CD8-positive, alpha-beta memory T cell (primary cell): ENCODE data around the gene NTN5. TPM values are rescaled to one million over a fixed set of nuclear protein-coding genes. Genes with fewer than 3 reads are reported as not detected.

Experiments
- CTCF ChIA-PET: fragments of 350-600 bp; sonication (Branson Sonifier 250); formaldehyde crosslinking; loops from one replicate; lab custom pipeline; 2021; ENCODE audit warnings: antibody characterized with exemption; lab: Charles Lee
- POLR2A ChIA-PET: fragments of 350-600 bp; sonication (Branson Sonifier 250); formaldehyde crosslinking; loops from one replicate; lab custom pipeline; 2021; ENCODE audit warnings: antibody characterized with exemption; lab: Charles Lee
- DNase-seq, 5 donors: peaks; one replicate each; pipeline versions ENCODE4 v3.0.0 to v3.0.0-alpha.2; 2020 to 2022; ENCODE audit warnings: mixed read lengths in 1 of 5
- H3K27ac ChIP-seq: one replicate; pipeline ENCODE4 v1.7.0; 2013; ENCODE audit warnings: low read depth, mild to moderate bottlenecking, low read length, moderate library complexity
- H3K27me3 ChIP-seq: 2 replicates; pipeline ENCODE4 v1.7.0; 2013; ENCODE audit warnings: low read length, mild to moderate bottlenecking; ENCODE audit not compliant: insufficient read depth, poor library complexity, severe bottlenecking
- H3K36me3 ChIP-seq: 2 replicates; pipeline ENCODE4 v1.7.0; 2013; ENCODE audit warnings: mild to moderate bottlenecking, low read length, moderate library complexity; ENCODE audit not compliant: insufficient read depth
- H3K4me1 ChIP-seq: 2 replicates; pipeline ENCODE4 v1.7.0; 2013; ENCODE audit warnings: mild to moderate bottlenecking, low read length, moderate library complexity; ENCODE audit not compliant: insufficient read depth
- H3K4me3 ChIP-seq: 2 replicates; pipeline ENCODE4 v1.7.0; 2013; ENCODE audit warnings: mild to moderate bottlenecking, low read length
- H3K9me3 ChIP-seq: 2 replicates; pipeline ENCODE4 v1.7.0; 2013; ENCODE audit warnings: mild to moderate bottlenecking, low read length
- H3K27ac Mint-ChIP-seq, 8 donors: one replicate each; pipeline ENCODE4 v1.8.0; 2020 to 2021; ENCODE audit warnings: mixed read lengths in 8 of 8, mild to moderate bottlenecking in 6 of 8, inconsistent platforms in 3 of 8, moderate library complexity in 3 of 8
- H3K27me3 Mint-ChIP-seq, 2 donors: one replicate each; pipeline ENCODE4 v1.8.0; 2020 to 2021; ENCODE audit warnings: mixed read lengths in 2 of 2, mild to moderate bottlenecking in 1 of 2, moderate library complexity in 1 of 2
- H3K36me3 Mint-ChIP-seq, 3 donors: one replicate each; pipeline ENCODE4 v1.8.0; 2020 to 2021; ENCODE audit warnings: mixed read lengths in 3 of 3, inconsistent platforms in 1 of 3, mild to moderate bottlenecking in 1 of 3
- H3K4me1 Mint-ChIP-seq, 3 donors: one replicate each; pipeline ENCODE4 v1.8.0; 2020 to 2021; ENCODE audit warnings: mixed read lengths in 3 of 3, inconsistent platforms in 1 of 3, mild to moderate bottlenecking in 1 of 3
- H3K4me3 Mint-ChIP-seq, 7 donors: one replicate each; pipeline ENCODE4 v1.8.0; 2020 to 2021; ENCODE audit warnings: mixed read lengths in 7 of 7, mild to moderate bottlenecking in 6 of 7, moderate library complexity in 4 of 7, inconsistent platforms in 2 of 7
- H3K9me3 Mint-ChIP-seq, 5 donors: one replicate each; pipeline ENCODE4 v1.8.0; 2020 to 2022; ENCODE audit warnings: mixed read lengths in 5 of 5, mild to moderate bottlenecking in 3 of 5, moderate library complexity in 2 of 5, inconsistent platforms in 1 of 5
- polyA plus RNA-seq: library from polyadenylated mRNA; unstranded; fragments of 300-500 nt; fragmentation: Illumina TruSeq; gene quantifications from one replicate; pipeline ENCODE4 v1.2.3, GENCODE V29; 2021
- total RNA-seq, 2 experiments: library from RNA; stranded (reverse); gene quantifications; one replicate each; pipeline ENCODE4 v1.2.3, GENCODE V29; 2021

NTN5 gene
- total and polyA plus RNA-seq, 3 experiments from 2014 or later = 0.11 to 0.33 TPM; not detected in 1

GRCh38 chr19:48613024-48613851, 59.6 kb downstream of the NTN5 start:
- Mint-ChIP-seq H3K9me3 (no peaks in the 10 kb centered on the region), H3K4me3 (no peak overlapping the region), H3K27ac (peak overlapping the region in 2 of 8 donors; percentile 51 to 63), H3K27me3 (no peaks in the 10 kb centered on the region), H3K4me1 (peaks cover 25 to 36% (median 28%) of the 10 kb centered on the region in 3 donors), H3K36me3 (peaks cover 0 to 37% (median 6%) of the 10 kb centered on the region in 3 donors)
- Histone ChIP-seq H3K27ac (no peak overlapping the region), H3K4me3 (no peak overlapping the region), H3K4me1 (peaks cover 28% of the 10 kb centered on the region), H3K36me3 (peaks cover 24% of the 10 kb centered on the region), H3K9me3 (no peaks in the 10 kb centered on the region), H3K27me3 (no peaks in the 10 kb centered on the region)
- ChIA-PET POLR2A (no interaction called here), CTCF (interaction anchor here (1.2 kb wide), 1 partner anchor 28 kb away, joined by 3 read pairs; no protein-coding TSS in a partner anchor)
- no peak for DNase-seq

- CTCF ChIA-PET = no interaction called here
- H3K9me3 Mint-ChIP-seq = no peaks in the 10 kb centered on the region
- Histone ChIP-seq H3K27ac (no peak overlapping the region), H3K27me3 (no peaks in the 10 kb centered on the region), H3K9me3 (no peaks in the 10 kb centered on the region), H3K36me3 (peaks cover 17% of the 10 kb centered on the region), H3K4me1 (peaks cover 15% of the 10 kb centered on the region), H3K4me3 (no peak overlapping the region)
- H3K27ac Mint-ChIP-seq = peak overlapping the region in 1 of 8 donors; percentile 51
- POLR2A ChIA-PET = interaction anchor here (1.0 kb wide), 1 partner anchor 16 kb away, joined by 5 read pairs; no protein-coding TSS in a partner anchor
- no peak for DNase-seq
- peaks cover 11 to 23% (median 14%) of the 10 kb centered on the region in 3 donors for H3K4me1 Mint-ChIP-seq
- no peaks in the 10 kb centered on the region for H3K27me3 Mint-ChIP-seq
- peaks cover 0 to 26% (median 6%) of the 10 kb centered on the region in 3 donors for H3K36me3 Mint-ChIP-seq
- H3K4me3 Mint-ChIP-seq = peak overlapping the region in 1 of 7 donors; percentile 65
These were observed 60.9 kb downstream of the NTN5 start for GRCh38 chr19:48611872-48612271.

Other genes starting within 250 kb of the NTN5 start
- gene GRWD1, start 227.0 kb downstream of the NTN5 start, total RNA-seq = 100 to 1,000 TPM; 105 to 107 TPM
- 45.6 TPM for gene GRWD1, start 227.0 kb downstream of the NTN5 start, polyA plus RNA-seq
- gene KCNJ14, start 217.4 kb downstream of the NTN5 start, total RNA-seq = 1 to 10 TPM; 1.8 to 2.0 TPM
- 0.12 TPM for gene KCNJ14, start 217.4 kb downstream of the NTN5 start, polyA plus RNA-seq
- gene CYTH2, start 203.6 kb downstream of the NTN5 start, total RNA-seq = 10 to 100 TPM; 30.7 to 33.3 TPM
- 34.8 TPM for gene CYTH2, start 203.6 kb downstream of the NTN5 start, polyA plus RNA-seq
- 1 to 10 TPM; 4.6 to 4.7 TPM for gene LMTK3, start 161.2 kb downstream of the NTN5 start, total RNA-seq
- not detected for gene LMTK3, start 161.2 kb downstream of the NTN5 start, polyA plus RNA-seq
- not detected for gene SULT2B1, start 120.8 kb downstream of the NTN5 start, total RNA-seq
- gene SULT2B1, start 120.8 kb downstream of the NTN5 start, polyA plus RNA-seq = not detected
- not detected for gene SPACA4, start 66.3 kb downstream of the NTN5 start, total RNA-seq
- not detected for gene SPACA4, start 66.3 kb downstream of the NTN5 start, polyA plus RNA-seq
- 1 to 10 TPM; 3.7 to 5.4 TPM for gene FAM83E, start 57.9 kb downstream of the NTN5 start, total RNA-seq
- gene FAM83E, start 57.9 kb downstream of the NTN5 start, polyA plus RNA-seq = not detected
- 1,000 to 10,000 TPM; 1,778 to 1,810 TPM for gene RPL18, start 53.8 kb downstream of the NTN5 start, total RNA-seq
- 1,821 TPM for gene RPL18, start 53.8 kb downstream of the NTN5 start, polyA plus RNA-seq
- gene SPHK2, start 53.5 kb downstream of the NTN5 start, total RNA-seq = 10 to 100 TPM; 37.5 to 38.5 TPM
- gene SPHK2, start 53.5 kb downstream of the NTN5 start, polyA plus RNA-seq = 10.2 TPM
- 10 to 100 TPM; 10.9 to 12.1 TPM for gene DBP, start 35.6 kb downstream of the NTN5 start, total RNA-seq
- 84.1 TPM for gene DBP, start 35.6 kb downstream of the NTN5 start, polyA plus RNA-seq
- 10 to 100 TPM; 12.7 to 13.0 TPM for gene CA11, start 26.8 kb downstream of the NTN5 start, total RNA-seq
- 8.3 TPM for gene CA11, start 26.8 kb downstream of the NTN5 start, polyA plus RNA-seq
- not detected for gene FUT2, start 23.0 kb upstream of the NTN5 start, total RNA-seq
- 0.33 TPM for gene FUT2, start 23.0 kb upstream of the NTN5 start, polyA plus RNA-seq
- under 1 TPM; 0.68 to 0.69 TPM for gene MAMSTR, start 46.7 kb upstream of the NTN5 start, total RNA-seq
- gene MAMSTR, start 46.7 kb upstream of the NTN5 start, polyA plus RNA-seq = 0.40 TPM
- under 1 TPM; 0.20 to 0.22 TPM for gene RASIP1, start 67.6 kb upstream of the NTN5 start, total RNA-seq
- gene RASIP1, start 67.6 kb upstream of the NTN5 start, polyA plus RNA-seq = 0.09 TPM
- not detected for gene IZUMO1, start 73.9 kb upstream of the NTN5 start, total RNA-seq
- gene IZUMO1, start 73.9 kb upstream of the NTN5 start, polyA plus RNA-seq = not detected
- under 1 TPM; 0.09 TPM for gene FUT1, start 79.6 kb upstream of the NTN5 start, total RNA-seq
- not detected for gene FUT1, start 79.6 kb upstream of the NTN5 start, polyA plus RNA-seq
- not detected for gene FGF21, start 82.5 kb upstream of the NTN5 start, total RNA-seq
- gene FGF21, start 82.5 kb upstream of the NTN5 start, polyA plus RNA-seq = not detected
- gene BCAT2, start 138.0 kb upstream of the NTN5 start, total RNA-seq = 10 to 100 TPM; 61.9 to 62.6 TPM
- gene BCAT2, start 138.0 kb upstream of the NTN5 start, polyA plus RNA-seq = 31.8 TPM
- under 1 TPM; 0.18 to 0.37 TPM for gene HSD17B14, start 163.5 kb upstream of the NTN5 start, total RNA-seq
- gene HSD17B14, start 163.5 kb upstream of the NTN5 start, polyA plus RNA-seq = 1.1 TPM
- gene PLEKHA4, start 195.6 kb upstream of the NTN5 start, total RNA-seq = 1 to 10 TPM; 2.5 to 4.1 TPM
- gene PLEKHA4, start 195.6 kb upstream of the NTN5 start, polyA plus RNA-seq = 2.7 TPM
- 10 to 100 TPM; 67.1 to 69.3 TPM for gene PPP1R15A, start 199.4 kb upstream of the NTN5 start, total RNA-seq
- 159 TPM for gene PPP1R15A, start 199.4 kb upstream of the NTN5 start, polyA plus RNA-seq
- gene TULP2, start 225.7 kb upstream of the NTN5 start, total RNA-seq = not detected
- not detected for gene TULP2, start 225.7 kb upstream of the NTN5 start, polyA plus RNA-seq
- 10 to 100 TPM; 86.8 to 93.3 TPM for gene NUCB1, start 227.3 kb upstream of the NTN5 start, total RNA-seq
- 147 TPM for gene NUCB1, start 227.3 kb upstream of the NTN5 start, polyA plus RNA-seq